Activated T-helper 9 cell treated with anti-CD3 and anti-CD28 coated beads, Interleukin-2, amount 50 U/mL, for 16 hours (primary cell): ENCODE measurements around the gene ITPRID2.

Experiments used
- DNase-seq: peaks from one replicate; pipeline ENCODE4 v3.0.0-alpha.2; 2020; ENCODE audit warnings: low read depth

Gene ITPRID2

GRCh38 chr2:181882246-181883020, 9.1 kb upstream of the ITPRID2 start:
- DNase-seq: no peak

- DNase-seq: no peak
Measured at GRCh38 chr2:181884601-181885000, 6.9 kb upstream of the ITPRID2 start.

- DNase-seq: no peak
Measured at GRCh38 chr2:181885096-181885495, 6.4 kb upstream of the ITPRID2 start.

GRCh38 chr2:181886192-181886591, 5.3 kb upstream of the ITPRID2 start:
- DNase-seq: no peak

GRCh38 chr2:181887045-181887444, 4.5 kb upstream of the ITPRID2 start:
- no peak for DNase-seq

- DNase-seq: no peak
Measured at GRCh38 chr2:181889776-181890175, 1.8 kb upstream of the ITPRID2 start.

- DNase-seq: no peak
Measured at GRCh38 chr2:181890271-181890670, 1.3 kb upstream of the ITPRID2 start.

GRCh38 chr2:181891966-181892798, 652 bp downstream of the ITPRID2 start:
- DNase-seq: peak; percentile 48

- DNase-seq: no peak
Measured at GRCh38 chr2:181892799-181893435, 1.4 kb downstream of the ITPRID2 start.

GRCh38 chr2:181894381-181894780, 2.9 kb downstream of the ITPRID2 start:
- DNase-seq: no peak

GRCh38 chr2:181895818-181896217, 4.3 kb downstream of the ITPRID2 start:
- no peak for DNase-seq

- no peak for DNase-seq
Measured at GRCh38 chr2:181896286-181896685, 4.8 kb downstream of the ITPRID2 start.

GRCh38 chr2:181900007-181900651, 8.6 kb downstream of the ITPRID2 start:
- DNase-seq: no peak

GRCh38 chr2:181902625-181903024, 11.1 kb downstream of the ITPRID2 start:
- no peak for DNase-seq

- no peak for DNase-seq
Measured at GRCh38 chr2:181904022-181904632, 12.6 kb downstream of the ITPRID2 start.

GRCh38 chr2:181907057-181907456, 15.5 kb downstream of the ITPRID2 start:
- no peak for DNase-seq

GRCh38 chr2:181907635-181908034, 16.1 kb downstream of the ITPRID2 start:
- DNase-seq: no peak

- DNase-seq: no peak
Measured at GRCh38 chr2:181910028-181910831, 18.7 kb downstream of the ITPRID2 start.

- no peak for DNase-seq
Measured at GRCh38 chr2:181911830-181912229, 20.3 kb downstream of the ITPRID2 start.

- no peak for DNase-seq
Measured at GRCh38 chr2:181915102-181915501, 23.6 kb downstream of the ITPRID2 start.
